K562 (cell line): ENCODE measurements around the gene USP11. TPM values are rescaled to one million over a fixed set of nuclear protein-coding genes. Genes with fewer than 3 reads are reported as not detected.

ENCODE experiments used
- ATAC-seq: fragments of 200-7000 bp; cut with Tn5 transposase; 3 replicates; pipeline ENCODE4 v1.9.1; 2020; ENCODE audit warnings: moderate library complexity
- BruUV-seq: library from RNA; stranded (reverse); fragments of 400-500 nt; replicated peaks from 2 replicates; lab custom pipeline; 2021; lab: Mats Ljungman, UMichigan
- CTCF ChIA-PET: fragments of 300-600 bp; formaldehyde crosslinking; extraction: SDS; loops from one replicate; lab custom pipeline; 2021; ENCODE audit warnings: low intra/inter-chr PET ratio; lab: Yijun Ruan, JAX
- POLR2A ChIA-PET: fragments of 300-600, 350-650 bp; sonication (Branson Sonifier 250); formaldehyde crosslinking; extraction: SDS; loops from one replicate; lab custom pipeline; 2021; ENCODE audit warnings: antibody characterized with exemption, inconsistent platforms; lab: Yijun Ruan, JAX
- DNase-seq, 4 experiments: peaks; one replicate each; pipeline versions ENCODE4 v3.0.0 to v3.0.0-alpha.2; 2011 to 2018; ENCODE audit warnings: low spot score in 3 of 4, mixed read lengths in 3 of 4; ENCODE audit errors: extremely low read depth in 1 of 4
- FAIRE-seq: peaks from 2 replicates; lab custom pipeline; 2011; peaks lifted over from hg19 to GRCh38; lab: Jason Lieb, UNC
- H2AFZ ChIP-seq: 2 replicates; pipeline ENCODE4 v1.6.0; 2011; ENCODE audit warnings: low read depth, low read length, control low read depth, inconsistent platforms
- H3K27ac ChIP-seq: fragments of 200-600 bp; 3 replicates; pipeline ENCODE4 v1.8.0; 2011; ENCODE audit warnings: low read depth, mild to moderate bottlenecking, control low read depth, inconsistent platforms, low read length, moderate library complexity, mixed read lengths; ENCODE audit errors: extremely low read depth
- H3K27me3 ChIP-seq, 2 experiments: fragments of 300-600 bp in 1 of 2; 2 replicates in 1 of 2; 3 replicates in 1 of 2; pipeline versions ENCODE4 v1.6.0 to v1.8.0; 2011; ENCODE audit warnings: inconsistent platforms in 2 of 2, low read length in 2 of 2, mild to moderate bottlenecking in 1 of 2, mixed read lengths in 1 of 2, moderate library complexity in 1 of 2; ENCODE audit not compliant: control insufficient read depth in 2 of 2, insufficient read depth in 2 of 2
- H3K36me3 ChIP-seq: fragments of 300-600 bp; 3 replicates; pipeline ENCODE4 v1.8.0; 2011; ENCODE audit warnings: mild to moderate bottlenecking, low read length, inconsistent platforms; ENCODE audit not compliant: control insufficient read depth, insufficient read depth
- H3K4me1 ChIP-seq, 2 experiments: fragments of 200-600 bp in 1 of 2; replicated peaks in 1 of 2; 2 replicates in 1 of 2; 3 replicates in 1 of 2; pipeline versions ENCODE4 v1.5.1 to v1.8.0; 2011; ENCODE audit warnings: inconsistent platforms in 2 of 2, low read length in 2 of 2, mild to moderate bottlenecking in 1 of 2, mixed read lengths in 1 of 2, moderate library complexity in 1 of 2; ENCODE audit not compliant: control insufficient read depth in 2 of 2, insufficient read depth in 2 of 2
- H3K4me2 ChIP-seq: 2 replicates; pipeline ENCODE4 v1.6.1; 2011; ENCODE audit warnings: low read length, control low read depth, inconsistent platforms, mixed read lengths; ENCODE audit not compliant: insufficient read depth
- H3K4me3 ChIP-seq: fragments of 200-600 bp; sonication (generic), shearing (Covaris generic); 2 replicates; pipeline ENCODE4 v1.5.1; 2016; ENCODE audit warnings: control low read depth, inconsistent platforms
- H3K79me2 ChIP-seq: fragments of 200-600 bp; 3 replicates; pipeline ENCODE4 v1.8.0; 2011; ENCODE audit warnings: low read length, inconsistent platforms; ENCODE audit not compliant: control insufficient read depth, insufficient read depth
- H3K9ac ChIP-seq, 2 experiments: 2 replicates each; pipeline versions ENCODE4 v1.6.0 to v1.6.1; 2011; ENCODE audit warnings: low read depth in 2 of 2, low read length in 2 of 2, control low read depth in 1 of 2, inconsistent platforms in 1 of 2, mild to moderate bottlenecking in 1 of 2, mixed read lengths in 1 of 2; ENCODE audit not compliant: insufficient read depth in 1 of 2
- H3K9me1 ChIP-seq: one replicate; pipeline ENCODE4 v1.6.0; 2011; ENCODE audit warnings: inconsistent platforms, mild to moderate bottlenecking, low read length, moderate library complexity; ENCODE audit not compliant: control insufficient read depth, insufficient read depth
- H3K9me3 ChIP-seq: replicated peaks from 2 replicates; pipeline ENCODE4 v1.5.1; 2011; ENCODE audit warnings: low read depth, low read length, inconsistent platforms; ENCODE audit not compliant: control insufficient read depth, insufficient read depth
- H4K20me1 ChIP-seq: replicated peaks from 2 replicates; pipeline ENCODE4 v1.6.1; 2011; ENCODE audit warnings: low read length, inconsistent platforms, mixed read lengths; ENCODE audit not compliant: control insufficient read depth, insufficient read depth
- COPS2 ChIP-seq: fragments of 450-650 bp; conservative IDR thresholded peaks from 2 replicates; pipeline ENCODE4 v1.6.1; 2016; ENCODE audit warnings: mild to moderate bottlenecking, moderate library complexity
- NR4A1 ChIP-seq, 2 experiments: fragments of 250-450 bp in 1 of 2; fragments of 450-650 bp in 1 of 2; sonication (Bioruptor Pico) in 1 of 2; IDR thresholded peaks; 2 replicates each; pipeline versions ENCODE4 v1.4.0 to v1.6.1; 2016 to 2020; ENCODE audit warnings: mild to moderate bottlenecking in 2 of 2, missing compliant biosample characterization in 1 of 2, missing genetic modification characterization in 1 of 2, moderate library complexity in 1 of 2
- RAD51 ChIP-seq: fragments of 450-650 bp; IDR thresholded peaks from 2 replicates; pipeline ENCODE4 v1.7.1; 2016; ENCODE audit warnings: low read depth, mild to moderate bottlenecking, borderline replicate concordance
- ZBTB7A ChIP-seq: IDR thresholded peaks from 2 replicates; pipeline ENCODE4 v1.6.1; 2011; ENCODE audit warnings: low read depth, mild to moderate bottlenecking, low read length, moderate library complexity, borderline replicate concordance; ENCODE audit not compliant: control insufficient read depth
- ZNF12 ChIP-seq: sonication (generic); formaldehyde crosslinking; IDR thresholded peaks from 2 replicates; pipeline ENCODE4 v1.4.0; 2020; ENCODE audit warnings: mild to moderate bottlenecking, missing genetic modification reagents
- WGBS: fragments of 100-300 bp; shearing (Covaris generic); methylation state at CpG from one replicate; pipeline ENCODE4 v1.1.6; 2016; ENCODE audit warnings: low coverage, mixed read lengths; ENCODE audit not compliant: insufficient coverage; ENCODE audit errors: missing lambda C conversion rate; 5-methylcytosine and 5-hydroxymethylcytosine counted together
- in situ Hi-C: fragments of 300-500 bp; cut with MboI; formaldehyde crosslinking; loops from 4 replicates; pipeline ENCODE4 v1.15.0; 2018; ENCODE audit warnings: inconsistent platforms, mixed read lengths
- intact Hi-C: fragments of 100-400 bp; cut with micrococcal nuclease; formaldehyde crosslinking; loops from 2 replicates; pipeline ENCODE4 v1.14.2; 2022
- polyA plus RNA-seq, 8 experiments: library from polyadenylated mRNA; depleted of rRNA in 4 of 8; stranded (reverse) in 5 of 8; unstranded in 3 of 8; fragments of >200 nt; fragmentation: Nextera tagmentation in 2 of 8; fragmentation: Illumina TruSeq in 1 of 8; extraction: Ambion mirVana in 2 of 8; extraction: Trizol in 1 of 8; gene quantifications; 2 replicates each; pipeline versions ENCODE4 v1.2.1 to v1.2.3, GENCODE V29; 2011 to 2014; ENCODE audit warnings: inconsistent platforms in 1 of 8, missing spikeins in 1 of 8
- total RNA-seq, 7 experiments: library from RNA; depleted of rRNA in 6 of 7; stranded (reverse); fragments of >200 nt in 6 of 7; fragmentation: Illumina TruSeq in 2 of 7; extraction: Trizol in 2 of 7; gene quantifications; 2 replicates each; pipeline versions ENCODE4 v1.2.1 to v1.2.3, GENCODE V29; 2011 to 2021; ENCODE audit warnings: low replicate concordance in 1 of 7

Gene USP11
- total and polyA plus RNA-seq, 9 of the 15 experiments (the other 6 are each of a cell fraction or from before 2014, with no cell fraction given): 2.5 to 29.0 (median 11.7) TPM

DNA sequence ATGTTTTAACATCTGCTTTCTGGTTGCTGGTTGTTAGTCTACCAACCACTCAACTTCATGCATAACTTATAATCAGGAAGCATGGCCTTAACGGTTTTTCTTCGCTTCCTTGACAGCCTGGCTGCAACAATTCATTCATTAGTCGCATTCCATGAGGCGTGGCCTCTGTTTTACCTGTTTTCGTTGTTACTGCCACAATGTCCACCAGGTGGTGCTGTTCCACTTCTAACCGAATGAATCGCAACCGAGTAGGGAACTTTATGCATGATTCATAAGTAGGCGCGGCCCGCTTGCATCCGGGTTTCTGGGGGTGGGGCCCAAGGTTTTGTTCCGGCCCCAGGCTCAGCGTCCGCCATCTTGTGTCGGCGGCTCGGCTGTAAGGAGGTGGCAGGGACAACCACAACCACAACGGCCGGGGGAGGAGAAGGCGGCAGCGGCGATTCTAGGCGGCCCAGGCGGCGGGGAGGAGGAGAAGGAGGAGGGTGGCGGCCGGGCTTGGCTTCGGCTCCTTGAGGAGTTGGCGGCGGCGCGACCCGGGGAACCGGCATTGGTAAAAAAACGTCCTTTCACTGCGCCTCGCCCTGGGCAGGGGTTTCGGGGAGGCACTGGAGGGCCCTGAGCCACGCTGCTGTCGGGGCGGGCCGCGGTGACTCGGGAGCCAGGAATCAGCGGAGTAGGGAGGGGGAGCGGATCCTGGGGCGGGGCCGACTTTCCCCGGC is 39.2 kb upstream of the USP11 start, which contains the start of gene UBA1 (continued):
- TF ChIP-seq COPS2: no peak
- TF ChIP-seq RAD51: no peak

GRCh38 chrX:47194194-47194787 is 38.5 kb upstream of the USP11 start:
- Histone ChIP-seq H3K27me3 (no peaks in the 10 kb centered on the region), H3K79me2 (peaks cover 46% of the 10 kb centered on the region), H2AFZ (peak overlapping the region; percentile 95), H3K9ac (peak overlapping the region; percentile 93 to 96), H3K36me3 (peaks cover 41% of the 10 kb centered on the region; the same call in 2 of the 3 replicates), H3K9me1 (peaks cover 3% of the 10 kb centered on the region), H4K20me1 (peaks cover 17% of the 10 kb centered on the region)
- FAIRE-seq (no peak), DNase-seq (peak in 1 of 4 experiments; percentile 12), ATAC-seq (peak; percentile 5)
- ChIA-PET POLR2A (interaction anchor here (0.8 to 1.6 kb wide), 2 partner anchors 24 to 123 kb away, joined by 3 to 4 read pairs; no protein-coding TSS in a partner anchor), CTCF (interaction anchor here (0.7 to 2.0 kb wide), 5 partner anchors 119 to 831 kb away, joined by 3 to 14 read pairs (median 5); no protein-coding TSS in a partner anchor)
- TSS peak; percentile 73 for BruUV-seq
- intact Hi-C loops: loop anchor here (5.0 to 10.0 kb wide), 2 partner anchors 551 to 833 kb away; no protein-coding TSS in a partner anchor
- in situ Hi-C loops: loop anchor here (10.0 kb wide), 2 partner anchors 191 to 331 kb away; no protein-coding TSS in a partner anchor
- TF ChIP-seq ZBTB7A (peak; percentile 38; the same call in 1 of the 2 replicates), ZNF12 (CRISPR knock-in tag) (no peak), NR4A1 (CRISPR knock-in tag; IDR thresholded peaks at IDR 0.05) (no peak), NR4A1 (tag; IDR thresholded peaks at IDR 0.05) (no peak)
- TF ChIP-seq, all 486 proteins: peak for 1
- Histone ChIP-seq H3K27ac (peak overlapping the region; percentile 94), H3K9me3 (no peaks in the 10 kb centered on the region), H3K4me2 (peak overlapping the region; percentile 91), H3K4me3 (peak overlapping the region; percentile 94), H3K4me1 (peaks cover 6 to 23% of the 10 kb centered on the region in 2 experiments; a peak in 4 of 5 replicates)
- 18% methylated on average over 14 of the region's 14 CpGs for WGBS
